Measurements from ENCODE around the gene TCAP.
A peak's percentile ranks its signal among the peaks of the same experiment; 100 is the strongest.

The TCAP gene

GRCh38 chr17:39652587-39653315 lies 12.4 kb upstream of the TCAP start:
- DNase-seq, result no peak

DNA sequence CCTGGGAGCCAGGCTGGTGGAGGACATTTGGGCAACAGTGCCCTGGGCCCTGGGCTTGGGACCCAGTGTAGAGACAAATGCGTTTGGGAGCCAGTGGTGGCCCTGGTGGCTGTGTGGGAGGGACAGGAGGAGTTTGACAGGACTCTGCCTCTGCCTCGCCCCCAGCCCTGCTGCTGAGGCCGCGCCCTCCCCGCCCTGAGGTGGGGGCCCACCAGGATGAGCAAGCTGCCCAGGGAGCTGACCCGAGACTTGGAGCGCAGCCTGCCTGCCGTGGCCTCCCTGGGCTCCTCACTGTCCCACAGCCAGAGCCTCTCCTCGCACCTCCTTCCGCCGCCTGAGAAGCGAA lies 11.9 kb upstream of the TCAP start:
- DNase-seq, result no peak

DNA sequence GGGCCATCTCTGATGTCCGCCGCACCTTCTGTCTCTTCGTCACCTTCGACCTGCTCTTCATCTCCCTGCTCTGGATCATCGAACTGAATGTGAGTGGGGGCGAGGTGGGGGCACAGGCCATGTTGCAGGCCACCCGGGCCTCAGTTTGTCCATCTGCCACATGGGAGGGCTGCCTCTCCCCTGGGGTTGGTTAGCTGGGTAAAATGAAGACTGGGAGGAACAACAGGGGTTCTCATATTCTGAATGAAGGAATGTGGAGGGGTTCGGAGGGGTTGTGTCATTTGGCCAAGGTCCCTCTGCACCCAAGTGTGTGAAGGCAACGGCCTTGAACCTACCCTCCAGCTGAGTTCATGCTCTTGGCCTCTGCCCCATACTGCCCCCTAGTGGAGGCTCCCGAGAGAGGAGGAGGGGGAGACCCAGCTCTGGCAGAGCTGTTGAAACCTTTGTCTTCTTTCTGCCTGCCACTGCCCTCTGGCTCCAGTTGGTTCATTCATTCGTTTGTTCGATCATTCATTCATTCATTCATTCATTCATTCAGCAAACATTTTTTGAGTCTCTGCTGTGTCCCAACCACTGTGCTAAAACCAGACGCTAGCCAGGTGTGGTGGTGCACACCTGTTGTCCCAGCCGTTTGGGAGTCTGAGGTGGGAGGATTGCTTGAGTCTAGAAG lies 11.4 kb upstream of the TCAP start:
- DNase-seq, result peak; percentile 86 to 87

GRCh38 chr17:39655105-39655504 lies 10.0 kb upstream of the TCAP start:
- DNase-seq, result no peak

DNA sequence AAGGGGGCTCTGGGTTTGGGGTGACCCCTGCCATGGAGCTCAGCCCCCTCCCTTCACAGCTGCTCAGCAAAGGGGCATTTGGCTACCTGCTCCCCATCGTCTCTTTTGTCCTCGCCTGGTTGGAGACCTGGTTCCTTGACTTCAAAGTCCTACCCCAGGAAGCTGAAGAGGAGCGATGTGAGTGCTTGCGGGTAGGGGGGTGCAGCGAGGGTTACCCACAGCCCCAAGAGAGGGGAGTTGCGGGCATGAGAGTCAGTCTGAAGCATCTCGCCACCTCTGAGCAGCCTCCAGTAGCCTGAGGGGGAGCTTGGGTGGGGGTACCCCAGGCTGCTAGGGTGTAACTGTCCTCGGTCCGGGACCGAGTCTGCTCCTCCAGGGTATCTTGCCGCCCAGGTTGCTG lies 6.8 kb upstream of the TCAP start:
- DNase-seq, result no peak

- DNase-seq, result no peak
Observed at GRCh38 chr17:39658760-39659159, 6.4 kb upstream of the TCAP start.

- no peak for DNase-seq
Observed at GRCh38 chr17:39659279-39660010, 5.7 kb upstream of the TCAP start.

- no peak for DNase-seq
Observed at GRCh38 chr17:39660011-39660360, 5.2 kb upstream of the TCAP start.

GRCh38 chr17:39660397-39661385 lies 4.5 kb upstream of the TCAP start:
- no peak for DNase-seq

DNA sequence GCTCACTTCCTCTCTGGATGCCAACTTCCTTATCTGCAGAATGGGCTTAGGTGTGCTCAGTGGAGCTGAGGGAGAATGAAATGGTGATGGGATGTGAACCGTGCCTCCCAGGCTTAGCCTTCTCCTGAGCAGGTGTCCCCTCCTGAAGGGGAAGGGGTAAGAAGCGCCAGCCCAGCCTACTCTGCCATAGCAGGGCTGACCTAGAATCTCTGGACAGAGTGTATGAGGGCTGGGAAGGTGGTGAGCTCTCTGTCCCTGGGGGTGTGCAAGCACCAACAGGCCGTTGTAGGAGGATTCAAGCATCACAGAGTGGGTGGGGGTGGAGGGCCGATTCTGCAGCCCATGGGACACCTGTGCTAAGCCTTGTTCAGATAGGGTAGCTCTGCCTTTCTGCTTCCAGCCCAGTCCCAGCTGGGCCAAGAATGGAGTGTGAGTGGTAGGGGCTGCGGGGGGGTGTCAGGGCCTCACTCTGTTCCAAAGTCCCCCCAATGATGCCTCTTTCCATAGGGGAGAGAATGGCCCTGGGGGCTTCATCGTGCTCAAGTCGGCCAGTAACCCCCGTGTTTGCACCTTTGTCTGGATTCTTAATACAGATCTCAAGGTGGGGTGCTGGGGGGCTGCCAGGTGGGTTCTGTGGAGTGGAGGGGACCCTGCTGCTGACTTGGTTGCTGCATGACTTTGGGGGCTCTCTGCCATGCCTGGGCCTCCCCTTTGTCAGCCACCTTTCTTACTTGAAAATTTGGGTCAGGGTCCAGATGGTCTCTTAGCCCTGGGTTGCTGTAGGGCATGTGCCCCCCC lies 3.2 kb upstream of the TCAP start:
- DNase-seq, result no peak

DNA sequence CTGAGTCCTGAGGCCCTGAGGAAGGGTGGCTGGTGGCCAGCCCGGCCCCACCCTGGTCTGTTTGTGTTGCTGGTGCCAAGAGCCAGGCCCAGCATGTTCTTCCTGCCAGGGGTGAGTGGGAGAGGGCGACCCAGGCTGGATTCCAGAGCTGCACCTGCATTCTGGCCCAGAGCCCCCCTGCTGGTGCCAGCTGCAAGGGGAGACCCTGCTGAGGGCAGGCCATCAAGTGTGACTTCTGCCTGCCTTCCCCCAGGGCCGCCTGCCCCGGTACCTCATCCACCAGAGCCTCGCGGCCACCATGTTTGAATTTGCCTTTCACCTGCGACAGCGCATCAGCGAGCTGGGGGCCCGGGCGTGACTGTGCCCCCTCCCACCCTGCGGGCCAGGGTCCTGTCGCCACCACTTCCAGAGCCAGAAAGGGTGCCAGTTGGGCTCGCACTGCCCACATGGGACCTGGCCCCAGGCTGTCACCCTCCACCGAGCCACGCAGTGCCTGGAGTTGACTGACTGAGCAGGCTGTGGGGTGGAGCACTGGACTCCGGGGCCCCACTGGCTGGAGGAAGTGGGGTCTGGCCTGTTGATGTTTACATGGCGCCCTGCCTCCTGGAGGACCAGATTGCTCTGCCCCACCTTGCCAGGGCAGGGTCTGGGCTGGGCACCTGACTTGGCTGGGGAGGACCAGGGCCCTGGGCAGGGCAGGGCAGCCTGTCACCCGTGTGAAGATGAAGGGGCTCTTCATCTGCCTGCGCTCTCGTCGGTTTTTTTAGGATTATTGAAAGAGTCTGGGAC lies 2.4 kb upstream of the TCAP start:
- DNase-seq, result no peak

GRCh38 chr17:39663340-39663687 lies 1.8 kb upstream of the TCAP start:
- no peak for DNase-seq

DNA sequence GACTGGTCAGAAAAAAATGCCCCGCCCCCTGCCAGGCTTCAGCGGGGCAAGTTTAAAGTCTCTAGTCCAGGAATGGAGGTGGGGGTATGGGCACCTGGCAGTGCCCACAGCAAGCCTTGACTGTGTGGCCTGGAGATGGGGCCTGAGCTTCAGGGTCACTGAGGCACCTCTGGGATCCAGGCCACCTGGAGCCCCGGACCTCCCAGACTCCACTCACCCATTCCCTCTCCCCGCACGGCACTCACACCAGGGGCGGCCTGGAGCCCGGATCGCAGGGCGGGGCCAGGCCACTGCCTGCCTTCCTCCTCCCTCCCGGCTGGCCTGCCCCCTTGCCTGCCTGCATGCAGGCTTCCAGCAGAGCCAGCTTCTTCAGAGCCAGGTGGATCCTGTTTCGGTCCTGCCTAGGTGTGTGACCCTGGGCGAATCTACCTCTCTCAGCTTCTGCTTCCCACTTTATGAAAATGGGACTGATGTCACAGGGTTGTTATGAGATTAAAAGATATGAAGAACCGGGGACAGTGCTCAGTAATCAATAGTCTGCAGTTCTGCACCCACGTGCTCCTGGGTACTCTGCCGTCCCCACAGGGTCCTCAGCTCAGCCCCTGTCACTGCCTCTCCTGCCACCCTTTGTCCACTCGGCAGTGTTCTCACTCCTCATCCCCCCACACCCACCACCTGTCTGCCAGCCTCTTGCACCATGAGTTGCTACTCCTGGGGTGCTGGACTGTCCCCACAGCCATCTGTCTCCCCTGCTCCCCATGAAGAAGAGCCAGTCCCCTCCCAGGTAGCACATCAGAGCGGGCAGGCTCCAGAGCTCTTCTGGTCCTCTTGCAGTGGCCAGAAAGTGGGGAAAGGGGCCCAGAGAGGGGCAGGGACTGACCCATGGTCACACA lies 1.2 kb upstream of the TCAP start:
- DNase-seq, result no peak

GRCh38 chr17:39665642-39666224 lies 584 bp downstream of the TCAP start:
- no peak for DNase-seq

DNA sequence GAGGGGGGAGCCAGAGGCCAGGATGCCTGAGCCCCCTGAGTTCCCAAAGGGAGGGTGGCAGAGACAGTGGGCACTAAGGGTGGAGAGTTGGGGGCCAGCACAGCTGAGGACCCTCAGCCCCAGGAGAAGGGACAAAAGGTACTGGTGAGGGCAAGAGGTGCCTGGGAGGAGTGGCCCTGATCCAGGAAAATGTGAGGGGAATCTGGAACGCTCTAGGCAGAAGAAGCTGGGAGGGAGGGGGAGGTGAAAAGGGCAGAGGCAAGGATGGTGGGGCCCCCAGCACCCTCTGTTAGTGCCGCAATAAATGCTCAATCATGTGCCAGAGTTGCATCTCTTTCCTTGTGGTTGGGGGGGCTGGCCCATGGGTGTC lies 1.1 kb downstream of the TCAP start:
- no peak for DNase-seq

- DNase-seq, result no peak
Observed at GRCh38 chr17:39666601-39667261, 1.6 kb downstream of the TCAP start.

- DNase-seq, result no peak
Observed at GRCh38 chr17:39667262-39667944, 2.3 kb downstream of the TCAP start.
